GM19455 (cell line): ENCODE results near the gene APOE.
"Not testable (repeated sequence)": the region's sequence is repeated elsewhere in the genome, so short reads cannot be mapped to it uniquely, and the experiment has no call there.

Source experiments
- ATAC-seq: cut with Tn5 transposase; IDR thresholded peaks from one replicate; pipeline ENCODE4 v1.9.1; 2021; ENCODE audit not compliant: unreplicated experiment

The APOE gene

DNA sequence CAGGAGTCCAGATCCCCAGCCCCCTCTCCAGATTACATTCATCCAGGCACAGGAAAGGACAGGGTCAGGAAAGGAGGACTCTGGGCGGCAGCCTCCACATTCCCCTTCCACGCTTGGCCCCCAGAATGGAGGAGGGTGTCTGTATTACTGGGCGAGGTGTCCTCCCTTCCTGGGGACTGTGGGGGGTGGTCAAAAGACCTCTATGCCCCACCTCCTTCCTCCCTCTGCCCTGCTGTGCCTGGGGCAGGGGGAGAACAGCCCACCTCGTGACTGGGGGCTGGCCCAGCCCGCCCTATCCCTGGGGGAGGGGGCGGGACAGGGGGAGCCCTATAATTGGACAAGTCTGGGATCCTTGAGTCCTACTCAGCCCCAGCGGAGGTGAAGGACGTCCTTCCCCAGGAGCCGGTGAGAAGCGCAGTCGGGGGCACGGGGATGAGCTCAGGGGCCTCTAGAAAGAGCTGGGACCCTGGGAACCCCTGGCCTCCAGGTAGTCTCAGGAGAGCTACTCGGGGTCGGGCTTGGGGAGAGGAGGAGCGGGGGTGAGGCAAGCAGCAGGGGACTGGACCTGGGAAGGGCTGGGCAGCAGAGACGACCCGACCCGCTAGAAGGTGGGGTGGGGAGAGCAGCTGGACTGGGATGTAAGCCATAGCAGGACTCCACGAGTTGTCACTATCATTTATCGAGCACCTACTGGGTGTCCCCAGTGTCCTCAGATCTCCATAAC, at the start of gene APOE:
Gene APOE (plus strand): TSS at position 360 of the 724 bp plus-strand sequence. CDS start 829 bp downstream, outside the sequence.
- ATAC-seq = no peak

DNA sequence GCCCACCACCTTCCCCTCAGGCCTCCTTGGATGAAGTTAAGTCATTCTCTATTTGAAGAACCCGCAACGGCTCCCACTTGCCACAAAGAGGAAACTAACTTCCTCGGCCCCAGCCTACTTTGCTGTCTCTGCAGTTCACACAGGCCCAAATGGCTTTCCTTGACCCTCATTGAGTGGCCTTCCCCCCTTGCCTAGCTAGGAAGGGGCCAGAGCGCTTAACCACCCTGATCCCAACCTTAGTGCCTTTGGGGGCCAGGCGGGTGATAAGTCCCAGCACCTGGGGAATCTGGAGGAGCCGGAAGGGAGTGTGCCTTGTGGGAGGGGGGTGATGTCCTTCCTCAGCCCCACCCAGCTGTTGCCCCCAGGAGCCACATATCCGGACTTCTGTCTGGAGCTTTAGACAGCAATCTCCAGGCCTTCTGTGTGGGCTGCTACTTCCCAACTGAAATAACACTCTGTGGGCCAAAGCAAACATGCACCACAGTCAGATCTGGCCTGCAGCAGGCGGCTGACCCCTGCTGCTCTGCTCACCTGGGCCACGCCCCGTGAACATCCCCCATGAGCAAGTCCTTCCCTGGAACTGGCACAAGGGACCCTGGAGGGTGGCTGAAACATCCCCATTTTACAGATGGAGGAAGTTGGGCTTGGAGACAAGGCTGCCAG, 49.0 kb upstream of the APOE start:
- no peak for ATAC-seq

DNA sequence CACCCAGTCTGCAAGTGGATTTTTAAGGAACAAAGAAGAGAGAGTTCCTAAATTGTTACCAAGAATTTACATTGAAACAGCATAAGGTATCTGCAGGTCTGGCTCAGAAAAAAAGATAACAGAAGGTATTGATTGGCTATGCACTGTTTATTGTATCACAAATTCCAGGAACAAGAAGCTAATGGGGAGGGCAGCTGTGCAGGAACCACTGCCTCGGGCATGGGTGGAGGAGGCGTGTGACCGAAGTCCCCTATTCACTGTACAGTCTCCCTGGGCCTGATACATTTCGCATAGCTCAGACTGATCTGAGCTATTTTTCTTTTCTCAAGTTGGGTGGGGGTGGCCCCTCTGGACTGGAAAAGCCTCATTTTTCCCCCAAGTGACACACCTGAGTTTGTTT, 47.8 kb upstream of the APOE start:
- no peak for ATAC-seq

DNA sequence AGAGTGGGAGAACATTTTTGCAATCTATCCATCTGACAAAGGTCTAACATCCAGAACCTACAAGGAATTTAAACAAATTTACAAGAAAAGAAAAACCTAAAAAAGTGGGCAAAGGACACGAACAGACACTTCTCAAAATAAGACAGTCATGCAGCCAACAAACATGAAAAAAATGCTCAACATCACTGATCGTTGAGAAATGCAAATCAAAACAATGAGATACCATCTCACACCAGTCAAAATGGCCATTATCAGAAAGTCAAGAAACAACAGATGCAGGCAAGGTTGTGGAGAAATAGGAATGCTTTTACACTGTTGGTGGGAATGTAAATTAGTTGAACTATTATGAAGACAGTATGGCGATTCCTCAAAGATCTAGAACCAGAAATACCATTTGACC, 44.0 kb upstream of the APOE start:
- ATAC-seq = not testable (repeated sequence)

DNA sequence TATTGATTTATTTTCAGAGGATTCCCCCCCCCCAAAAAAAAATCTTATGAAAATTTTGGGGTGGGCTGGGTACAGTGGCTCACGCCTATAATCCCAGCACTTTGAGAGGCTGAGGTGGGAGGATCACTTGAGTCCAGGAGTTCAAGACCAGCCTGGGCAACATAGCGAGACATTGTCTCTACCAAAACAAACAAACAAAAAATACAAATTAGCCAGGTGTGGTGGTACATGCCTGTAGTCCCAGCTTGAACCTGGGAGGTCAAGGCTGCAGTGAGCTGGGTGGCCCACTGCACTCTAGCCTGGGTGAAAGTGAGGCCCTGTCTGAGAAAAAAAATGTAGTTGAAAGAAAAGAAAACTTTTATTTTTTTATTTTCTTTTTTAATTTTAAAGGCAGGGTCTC, 41.6 kb upstream of the APOE start:
- ATAC-seq = no peak

DNA sequence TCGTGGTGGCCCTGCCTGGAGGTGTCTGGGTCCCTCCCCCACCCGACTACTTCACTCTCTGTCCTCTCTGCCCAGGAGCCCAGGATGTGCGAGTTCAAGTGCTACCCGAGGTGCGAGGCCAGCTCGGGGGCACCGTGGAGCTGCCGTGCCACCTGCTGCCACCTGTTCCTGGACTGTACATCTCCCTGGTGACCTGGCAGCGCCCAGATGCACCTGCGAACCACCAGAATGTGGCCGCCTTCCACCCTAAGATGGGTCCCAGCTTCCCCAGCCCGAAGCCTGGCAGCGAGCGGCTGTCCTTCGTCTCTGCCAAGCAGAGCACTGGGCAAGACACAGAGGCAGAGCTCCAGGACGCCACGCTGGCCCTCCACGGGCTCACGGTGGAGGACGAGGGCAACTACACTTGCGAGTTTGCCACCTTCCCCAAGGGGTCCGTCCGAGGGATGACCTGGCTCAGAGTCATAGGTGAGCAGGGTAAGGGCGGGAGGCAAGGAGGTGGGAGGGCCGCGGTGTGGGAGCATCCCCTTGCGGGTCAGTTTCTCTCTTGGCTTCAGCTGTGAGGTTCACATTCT, 40.3 kb upstream of the APOE start:
- ATAC-seq = no peak

DNA sequence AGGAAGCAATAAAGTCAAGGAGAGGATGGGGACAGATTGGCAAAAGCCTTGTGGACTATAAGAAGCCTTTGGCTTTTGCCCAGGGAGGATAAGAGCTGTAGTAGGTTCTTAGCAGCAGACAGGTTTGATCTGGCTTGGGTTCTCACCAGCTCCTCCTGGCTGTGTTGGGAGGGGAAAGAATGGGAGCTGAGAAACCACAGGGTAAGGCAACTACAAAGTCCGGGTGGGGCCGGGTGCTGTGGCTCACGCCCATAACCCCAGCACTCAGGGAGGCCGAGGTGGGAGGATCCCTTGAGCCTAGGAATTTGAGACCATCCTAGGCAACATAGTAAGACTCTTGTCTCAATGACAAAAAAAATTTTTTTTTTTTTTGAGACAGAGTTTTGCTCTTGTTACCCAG, 38.9 kb upstream of the APOE start:
- ATAC-seq = no peak

DNA sequence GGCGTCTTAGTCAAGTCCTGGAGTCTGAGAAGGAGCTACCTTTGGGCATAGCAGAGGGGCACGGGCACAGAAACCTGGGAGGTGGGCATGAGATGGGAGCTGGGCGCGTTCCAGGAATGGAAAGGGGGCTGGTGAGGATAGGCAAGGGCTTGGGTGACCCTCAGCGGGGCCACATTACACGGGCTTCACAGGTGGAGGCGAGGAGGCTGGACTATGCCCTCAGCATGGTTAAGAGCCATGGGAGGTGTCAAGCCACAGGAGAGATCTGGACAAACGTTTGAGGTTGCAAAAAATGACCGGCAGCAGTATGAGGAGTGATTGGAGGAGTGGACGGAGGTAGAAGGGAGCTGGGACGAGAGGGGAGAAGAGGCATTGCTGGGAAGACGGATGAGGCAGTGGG, 38.0 kb upstream of the APOE start:
- no peak for ATAC-seq

DNA sequence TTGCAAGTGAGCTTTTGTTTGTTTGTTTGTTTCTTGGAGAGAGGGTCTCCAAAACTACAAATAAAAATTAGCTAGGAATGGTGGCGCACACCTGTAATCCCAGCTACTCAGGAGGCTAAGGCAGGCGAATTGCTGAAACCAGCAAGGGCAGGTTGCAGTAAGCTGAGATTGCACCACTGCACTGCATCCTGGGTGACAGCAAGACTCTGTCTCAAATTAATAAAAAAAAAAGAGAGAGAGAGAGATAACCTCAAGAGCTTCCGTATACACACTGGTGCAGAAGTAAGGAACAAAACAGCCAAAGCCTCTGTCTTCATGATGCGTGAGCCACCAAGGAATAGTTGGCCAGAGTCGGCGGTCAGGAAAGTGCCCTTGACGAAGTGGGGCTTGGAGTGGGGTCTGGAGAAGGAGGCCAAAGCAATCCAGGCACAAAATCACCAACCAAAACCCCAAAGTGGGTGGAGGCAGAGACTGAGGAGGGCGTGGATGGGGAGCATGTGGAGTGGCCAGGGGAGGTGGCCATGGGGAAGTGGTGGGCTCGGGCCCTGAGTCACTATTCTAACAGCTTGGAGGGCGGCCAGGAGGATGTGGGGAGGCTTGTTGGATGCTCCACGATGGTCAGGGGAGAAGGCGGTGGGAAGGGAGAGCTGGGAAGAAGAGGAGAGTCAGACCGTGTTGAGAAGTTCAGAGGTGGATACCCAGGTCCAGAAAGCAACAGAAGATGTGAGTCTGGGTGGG, 35.7 kb upstream of the APOE start:
- no peak for ATAC-seq

DNA sequence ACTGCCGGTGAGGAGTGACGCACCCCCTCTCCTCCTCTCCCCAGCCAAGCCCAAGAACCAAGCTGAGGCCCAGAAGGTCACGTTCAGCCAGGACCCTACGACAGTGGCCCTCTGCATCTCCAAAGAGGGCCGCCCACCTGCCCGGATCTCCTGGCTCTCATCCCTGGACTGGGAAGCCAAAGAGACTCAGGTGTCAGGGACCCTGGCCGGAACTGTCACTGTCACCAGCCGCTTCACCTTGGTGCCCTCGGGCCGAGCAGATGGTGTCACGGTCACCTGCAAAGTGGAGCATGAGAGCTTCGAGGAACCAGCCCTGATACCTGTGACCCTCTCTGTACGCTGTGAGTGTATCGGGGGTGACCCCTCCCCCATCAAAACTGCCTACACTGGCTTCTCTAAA, 33.8 kb upstream of the APOE start:
- no peak for ATAC-seq

DNA sequence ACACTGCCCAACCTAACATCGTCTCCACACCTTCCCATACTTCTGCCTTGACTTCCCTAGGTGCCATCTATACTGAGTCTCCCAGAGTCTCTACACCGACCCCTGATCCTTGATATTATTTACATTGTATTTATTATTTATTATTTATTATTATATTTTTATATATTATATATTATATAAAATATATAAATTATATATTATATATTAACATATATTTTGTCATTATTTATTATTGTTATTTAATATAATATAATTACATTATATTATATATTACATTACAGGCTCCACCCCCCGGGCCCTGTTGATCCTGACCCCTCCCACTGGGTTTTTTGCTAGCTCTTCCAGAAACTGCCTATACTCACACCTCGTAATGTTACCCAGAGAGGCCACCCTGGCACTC, 32.9 kb upstream of the APOE start:
- ATAC-seq = no peak

DNA sequence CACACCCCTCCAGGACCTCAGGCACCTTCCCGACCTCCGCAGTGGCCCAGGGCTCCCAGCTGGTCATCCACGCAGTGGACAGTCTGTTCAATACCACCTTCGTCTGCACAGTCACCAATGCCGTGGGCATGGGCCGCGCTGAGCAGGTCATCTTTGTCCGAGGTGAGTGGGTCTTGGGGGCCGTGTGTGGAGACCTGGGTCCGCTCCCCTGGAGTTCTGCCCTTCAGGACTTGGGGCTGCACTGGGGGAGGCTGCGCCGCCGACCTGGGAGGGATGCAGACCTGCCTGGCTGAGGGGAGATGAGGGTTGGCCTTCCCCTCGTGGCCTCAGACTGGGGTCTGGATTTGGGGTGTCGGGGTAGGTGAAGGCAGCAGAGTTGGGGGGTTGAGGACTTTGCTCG, 31.3 kb upstream of the APOE start:
- ATAC-seq = no peak

DNA sequence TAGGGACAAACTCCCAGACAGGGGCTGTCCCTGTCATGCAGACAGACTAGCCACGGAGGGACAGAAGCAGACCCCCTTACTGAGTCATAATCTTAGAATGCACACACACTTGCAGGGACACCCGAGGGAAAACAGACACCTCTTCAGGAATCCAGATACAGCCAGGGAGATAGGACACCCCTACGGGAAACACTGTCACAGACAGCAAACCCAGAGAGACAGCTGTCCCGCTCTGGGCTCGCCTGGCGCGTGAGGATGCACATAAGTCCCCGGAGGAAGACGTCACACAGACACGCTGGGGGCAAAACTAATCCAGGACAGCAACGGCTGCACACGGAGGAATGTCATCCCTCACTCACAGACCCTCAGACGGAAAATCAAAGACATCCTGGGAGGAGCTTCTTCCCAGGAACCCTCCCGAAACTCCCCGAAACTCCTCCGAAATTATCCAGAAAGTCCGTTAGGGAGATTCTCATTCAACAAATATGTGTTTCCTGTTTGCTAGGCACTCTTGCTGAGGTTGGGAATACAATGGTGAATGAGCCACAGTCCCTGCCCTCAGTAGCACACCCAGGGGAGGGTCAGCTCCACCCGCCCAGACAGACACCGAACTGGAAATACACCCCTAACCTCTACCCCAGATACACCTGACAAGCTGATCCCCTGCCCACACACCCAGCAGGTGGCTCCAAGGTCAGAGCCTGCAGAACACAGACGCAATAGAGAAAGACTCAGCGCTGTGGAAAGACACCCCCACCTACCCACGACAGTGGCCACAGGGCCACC, 29.7 kb upstream of the APOE start:
- ATAC-seq = no peak

DNA sequence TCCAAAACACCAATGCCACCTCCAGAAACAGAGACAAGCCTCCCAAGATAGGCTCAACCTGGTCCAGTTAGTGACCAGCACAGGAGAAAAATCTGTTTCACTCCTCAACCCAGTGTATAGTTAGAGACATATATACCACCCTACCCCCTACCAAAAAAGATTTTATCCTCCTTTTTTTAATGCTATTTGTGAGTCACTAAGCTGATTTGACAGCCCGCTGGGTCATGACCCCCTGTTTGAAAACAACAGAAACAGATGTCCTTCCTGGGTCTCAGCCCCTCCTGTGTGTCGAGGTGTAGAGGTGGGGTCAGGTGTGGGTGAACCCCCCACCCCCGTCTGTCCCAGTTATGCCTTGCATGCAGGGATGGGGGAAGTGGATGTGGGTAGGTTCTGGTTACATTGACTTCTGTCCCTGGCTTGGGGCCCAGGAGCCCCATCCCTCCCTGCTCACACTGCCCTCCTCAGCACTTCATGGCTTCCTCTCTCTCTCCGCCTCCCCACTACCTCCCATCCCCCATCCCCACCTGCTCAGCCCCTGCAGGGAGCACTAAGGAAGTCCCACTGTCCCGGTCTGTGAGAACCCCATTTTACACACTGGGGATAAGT, 28.6 kb upstream of the APOE start:
- no peak for ATAC-seq

DNA sequence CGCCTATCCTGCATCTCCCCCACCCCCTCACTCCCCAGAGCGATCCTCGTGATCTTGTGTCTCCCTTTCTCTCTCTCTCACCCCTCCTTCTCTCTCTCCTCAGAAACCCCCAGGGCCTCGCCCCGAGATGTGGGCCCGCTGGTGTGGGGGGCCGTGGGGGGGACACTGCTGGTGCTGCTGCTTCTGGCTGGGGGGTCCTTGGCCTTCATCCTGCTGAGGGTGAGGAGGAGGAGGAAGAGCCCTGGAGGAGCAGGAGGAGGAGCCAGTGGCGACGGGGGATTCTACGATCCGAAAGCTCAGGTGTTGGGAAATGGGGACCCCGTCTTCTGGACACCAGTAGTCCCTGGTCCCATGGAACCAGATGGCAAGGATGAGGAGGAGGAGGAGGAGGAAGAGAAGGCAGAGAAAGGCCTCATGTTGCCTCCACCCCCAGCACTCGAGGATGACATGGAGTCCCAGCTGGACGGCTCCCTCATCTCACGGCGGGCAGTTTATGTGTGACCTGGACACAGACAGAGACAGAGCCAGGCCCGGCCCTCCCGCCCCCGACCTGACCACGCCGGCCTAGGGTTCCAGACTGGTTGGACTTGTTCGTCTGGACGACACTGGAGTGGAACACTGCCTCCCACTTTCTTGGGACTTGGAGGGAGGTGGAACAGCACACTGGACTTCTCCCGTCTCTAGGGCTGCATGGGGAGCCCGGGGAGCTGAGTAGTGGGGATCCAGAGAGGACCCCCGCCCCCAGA, 27.3 kb upstream of the APOE start:
- ATAC-seq = no peak

DNA sequence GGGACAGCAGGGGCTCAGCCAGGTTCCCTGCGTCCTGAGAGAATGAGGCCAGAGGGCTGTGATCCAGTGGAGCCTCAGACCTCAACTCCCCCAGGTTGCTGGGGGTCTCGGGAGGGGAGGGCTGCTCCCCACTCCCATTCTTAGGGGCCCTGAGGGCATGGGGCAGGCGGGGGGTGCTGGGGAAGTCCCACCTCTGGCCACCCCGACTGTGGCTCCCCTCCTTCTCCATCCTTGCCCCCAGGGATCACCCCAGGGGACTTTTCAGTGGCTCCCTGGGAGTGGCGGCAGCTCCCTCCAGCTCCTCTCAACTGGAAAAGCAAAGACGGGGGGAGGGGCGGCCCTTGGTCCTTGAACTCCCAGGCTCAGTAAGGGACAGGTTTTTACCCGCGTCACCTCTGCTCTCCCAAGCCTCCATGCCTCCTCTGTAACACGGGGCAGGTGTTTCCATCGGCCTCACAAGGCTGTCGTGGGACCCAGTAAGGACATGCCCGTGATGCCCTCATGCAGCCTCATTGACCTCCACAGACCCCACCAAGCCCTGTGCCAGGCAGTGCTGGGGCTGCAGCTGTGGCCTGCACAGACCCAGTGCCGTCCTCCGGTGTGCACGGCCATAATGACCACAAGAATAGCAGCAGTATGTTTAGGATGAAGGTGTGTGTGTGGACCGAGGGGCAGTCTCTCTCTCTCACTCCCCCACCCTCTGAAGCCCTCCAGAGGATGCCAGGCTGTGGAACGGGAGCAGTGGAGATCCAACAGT, 26.1 kb upstream of the APOE start:
- no peak for ATAC-seq

DNA sequence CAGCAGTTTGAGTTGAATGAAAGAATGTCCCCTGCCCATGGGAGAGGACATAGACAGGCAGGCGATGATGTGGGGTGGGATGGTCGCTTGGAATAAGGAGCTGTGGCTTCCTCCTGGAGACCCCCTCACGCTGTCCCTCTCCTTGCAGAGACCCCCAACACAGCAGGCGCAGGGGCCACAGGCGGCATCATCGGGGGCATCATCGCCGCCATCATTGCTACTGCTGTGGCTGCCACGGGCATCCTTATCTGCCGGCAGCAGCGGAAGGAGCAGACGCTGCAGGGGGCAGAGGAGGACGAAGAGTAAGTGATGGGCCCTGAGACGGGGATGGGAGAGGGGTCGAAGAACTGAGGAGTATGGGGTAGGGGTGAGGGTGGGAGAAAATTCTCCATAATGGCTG, 23.5 kb upstream of the APOE start:
- no peak for ATAC-seq

DNA sequence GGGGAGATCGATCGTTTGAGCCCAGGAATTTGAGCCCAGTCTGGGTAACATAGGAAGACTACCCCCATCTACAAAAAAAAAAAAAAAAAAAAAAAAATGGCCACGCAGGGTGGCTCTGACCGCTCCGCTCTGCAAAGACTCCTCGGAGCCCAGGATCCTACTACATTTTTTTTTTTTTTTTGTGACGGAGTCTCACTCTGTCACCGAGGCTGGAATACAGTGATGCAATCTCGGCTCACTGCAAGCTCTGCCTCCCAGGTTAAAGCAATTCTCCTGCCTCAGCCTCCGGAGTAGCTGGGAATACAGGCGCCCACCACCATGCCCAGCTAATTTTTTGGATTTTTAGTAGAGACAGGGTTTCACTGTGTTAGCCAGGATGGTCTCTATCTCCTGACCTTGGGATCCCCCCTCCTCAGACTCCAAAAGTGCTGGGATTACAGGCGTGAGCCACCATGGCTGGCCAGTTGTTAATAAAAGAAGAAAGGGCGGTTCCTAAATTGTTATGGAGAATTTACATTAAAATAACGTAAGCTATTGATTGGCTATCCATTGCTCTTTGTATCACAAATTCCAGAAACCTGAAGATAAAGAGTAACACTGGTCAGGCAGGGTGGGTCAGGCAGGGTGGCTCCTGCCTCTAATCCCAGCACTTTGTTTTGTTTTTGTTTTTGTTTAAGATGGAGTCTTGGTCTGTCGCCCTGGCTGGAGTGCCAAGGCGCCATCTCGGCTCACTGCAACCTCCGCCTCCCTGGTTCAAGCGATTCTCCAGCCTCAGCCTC, 22.8 kb upstream of the APOE start:
- ATAC-seq = not testable (repeated sequence)
